DMS79 (cell line): ENCODE measurements around the gene EFHD2.
"Not testable (repeated sequence)": the region's sequence is repeated elsewhere in the genome, so short reads cannot be mapped to it uniquely, and the experiment has no call there.

Experiments
- DNase-seq: peaks from one replicate; lab custom pipeline; 2025; lab: John Stamatoyannopoulos, UW

EFHD2 gene

DNA sequence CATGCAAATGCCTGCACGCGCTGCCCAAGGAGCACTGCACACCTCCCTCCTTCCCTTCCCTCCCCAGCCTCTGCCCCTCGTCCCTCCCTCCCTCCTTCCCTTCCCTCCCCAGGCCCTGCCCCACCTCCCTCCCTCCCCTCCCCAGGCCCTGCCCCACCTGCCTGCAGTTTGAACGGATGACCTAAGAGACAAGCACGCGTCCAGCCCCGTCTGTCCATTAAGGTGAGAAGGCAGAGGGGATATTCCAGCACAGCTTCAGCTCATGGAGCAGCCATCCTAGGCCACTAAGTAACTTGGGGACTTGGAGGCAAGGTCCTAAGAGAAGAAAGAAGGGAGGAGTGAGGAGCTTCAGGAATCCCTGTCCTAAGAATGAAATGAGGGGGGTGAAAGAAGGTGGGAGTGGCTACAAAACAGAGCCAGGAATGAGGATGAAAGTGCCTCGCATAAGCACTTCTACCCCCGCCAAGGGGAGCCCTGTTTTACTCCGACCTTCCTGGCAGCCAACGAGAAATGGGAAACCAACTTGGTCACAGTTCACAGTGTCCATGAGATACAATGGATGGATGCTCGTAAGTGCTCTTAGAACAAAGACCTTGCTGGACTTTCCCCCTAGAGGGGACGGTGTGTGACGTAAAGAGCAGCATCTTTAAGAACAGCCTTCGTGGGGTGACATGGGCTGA is 21.3 kb upstream of the EFHD2 start:
- no peak for DNase-seq

DNA sequence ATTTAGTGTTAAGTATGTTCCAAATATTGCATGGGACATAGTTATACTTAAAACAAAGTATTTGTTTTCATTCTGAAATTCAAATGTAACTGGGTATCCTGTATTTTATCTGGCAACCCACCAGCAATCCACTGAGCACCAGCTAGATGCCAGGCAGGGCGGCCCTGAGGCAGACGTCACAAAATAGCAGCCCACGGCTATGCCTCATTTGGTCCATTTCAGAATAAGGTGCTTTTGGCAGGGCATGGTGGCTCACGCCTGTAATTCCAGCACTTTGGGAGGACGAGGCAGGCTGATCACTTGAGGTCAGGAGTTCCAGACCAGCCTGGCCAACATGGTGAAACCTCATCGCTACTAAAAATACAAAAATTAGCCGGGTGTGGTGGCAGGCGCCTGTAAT is 19.9 kb upstream of the EFHD2 start:
- not testable (repeated sequence) for DNase-seq

DNA sequence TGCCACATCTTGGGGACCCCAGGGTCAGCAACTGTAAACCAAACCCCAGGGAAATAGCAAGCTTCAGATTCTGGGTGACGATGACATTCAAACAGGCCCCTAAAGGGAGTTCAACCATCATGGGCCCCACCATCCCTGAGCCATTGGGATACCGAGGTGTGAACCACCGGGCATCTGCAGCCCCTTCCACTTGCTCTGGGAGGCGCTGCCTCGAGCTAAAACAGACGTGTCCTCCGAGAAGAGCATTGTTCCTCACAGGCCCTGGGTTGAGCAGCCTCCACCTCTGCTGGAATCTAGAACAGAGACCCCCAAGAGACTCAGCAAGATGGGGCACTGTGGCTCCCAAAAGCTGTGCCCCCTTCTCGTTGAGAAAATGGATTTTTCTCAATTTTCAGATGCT is 19.0 kb upstream of the EFHD2 start:
- no peak for DNase-seq

GRCh38 chr1:15391366-15391765 is 18.3 kb upstream of the EFHD2 start:
- no peak for DNase-seq

- DNase-seq: no peak
Measured at GRCh38 chr1:15393475-15394257, 16.0 kb upstream of the EFHD2 start.

DNA sequence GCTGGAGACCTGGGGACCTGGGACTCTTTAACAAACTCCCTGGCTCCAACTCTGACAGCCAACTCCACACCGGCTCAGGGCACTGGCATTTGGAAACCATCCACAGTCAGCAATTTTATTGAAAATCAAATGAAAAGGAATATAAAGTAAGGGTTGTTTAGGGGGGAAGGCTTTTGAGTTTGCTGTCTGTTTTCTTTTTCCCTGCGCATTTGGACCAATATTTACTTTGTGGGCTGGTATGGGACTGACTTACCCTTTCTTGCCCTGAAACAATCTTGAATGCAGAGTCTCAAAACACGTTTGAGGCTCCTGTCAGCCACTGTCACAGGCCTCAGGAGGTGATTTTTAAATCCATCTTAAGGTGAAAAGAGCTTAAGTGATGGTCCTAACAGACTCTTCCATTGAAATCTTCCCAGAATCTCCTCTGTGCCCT is 15.4 kb upstream of the EFHD2 start:
- DNase-seq: no peak

DNA sequence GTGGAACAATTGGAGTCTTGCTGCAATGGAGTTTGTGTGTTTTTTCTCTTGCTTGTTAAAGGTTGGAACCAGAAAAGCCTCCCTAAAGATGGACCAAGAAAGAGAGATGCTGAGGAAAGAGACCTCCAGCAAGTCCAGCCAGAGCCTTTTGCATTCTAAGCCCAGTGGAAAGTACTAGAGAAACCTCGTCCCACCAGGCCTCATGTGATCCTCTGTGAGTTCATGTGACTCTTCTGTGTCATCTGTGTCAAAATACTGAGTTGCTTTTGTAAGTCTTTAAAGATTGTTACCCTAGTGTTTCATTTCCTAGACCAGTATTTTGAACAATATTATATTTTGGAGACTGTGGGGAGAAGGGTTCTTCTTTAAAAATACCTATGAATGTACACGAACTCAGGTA is 12.5 kb upstream of the EFHD2 start:
- DNase-seq: no peak

DNA sequence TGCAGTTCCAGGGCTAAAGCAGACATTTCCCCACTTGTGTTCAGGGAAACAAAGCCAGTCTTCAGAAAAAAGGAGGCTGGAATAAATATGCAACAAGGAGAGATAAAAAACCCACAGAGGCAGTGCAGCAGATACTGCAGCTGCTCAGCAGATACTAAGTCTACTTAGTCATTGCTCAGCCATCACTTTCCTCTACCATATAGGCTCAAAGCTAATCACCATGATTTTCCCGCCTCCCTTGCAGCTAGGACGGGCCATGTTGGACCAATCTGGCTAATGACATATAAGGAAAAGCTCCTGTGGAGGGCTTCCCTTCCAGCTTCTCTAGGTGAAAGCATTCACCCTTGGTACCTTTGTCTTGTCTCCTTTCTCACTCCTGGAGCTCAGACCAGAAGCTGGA is 10.0 kb upstream of the EFHD2 start:
- no peak for DNase-seq

GRCh38 chr1:15400627-15401026 is 9.1 kb upstream of the EFHD2 start:
- DNase-seq: peak; percentile 97

DNA sequence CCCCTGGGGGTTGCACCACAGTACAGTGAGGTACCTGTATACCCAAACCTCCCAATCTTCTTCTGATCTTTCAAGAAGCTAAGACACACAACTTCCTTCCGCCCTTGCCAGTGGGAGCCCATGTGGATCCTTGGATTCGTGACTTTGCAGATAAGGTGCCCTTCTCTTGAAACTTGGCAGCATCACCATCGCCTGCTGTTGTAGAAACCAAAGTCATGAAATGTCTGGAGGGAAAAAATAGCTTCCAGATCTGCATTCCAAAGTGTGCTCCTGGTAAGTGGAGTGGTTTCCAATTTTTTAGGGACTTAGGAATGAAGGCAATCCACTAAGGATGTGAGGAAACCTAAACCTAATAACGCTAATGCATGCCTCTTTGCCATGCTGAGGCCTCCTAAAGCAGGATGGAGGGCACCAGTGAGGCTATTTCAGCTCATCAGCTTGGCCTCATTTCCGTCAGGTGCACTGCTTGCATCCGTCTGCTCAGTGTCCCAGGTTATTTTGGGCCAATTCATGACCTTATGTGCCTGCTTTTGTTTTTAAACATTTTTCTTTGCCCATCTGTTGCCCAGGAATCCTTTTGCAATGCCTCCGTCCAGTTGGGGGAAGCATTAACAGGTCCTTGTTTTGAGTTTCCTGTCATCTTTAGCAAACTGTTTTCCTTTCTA is 8.2 kb upstream of the EFHD2 start:
- DNase-seq: no peak

DNA sequence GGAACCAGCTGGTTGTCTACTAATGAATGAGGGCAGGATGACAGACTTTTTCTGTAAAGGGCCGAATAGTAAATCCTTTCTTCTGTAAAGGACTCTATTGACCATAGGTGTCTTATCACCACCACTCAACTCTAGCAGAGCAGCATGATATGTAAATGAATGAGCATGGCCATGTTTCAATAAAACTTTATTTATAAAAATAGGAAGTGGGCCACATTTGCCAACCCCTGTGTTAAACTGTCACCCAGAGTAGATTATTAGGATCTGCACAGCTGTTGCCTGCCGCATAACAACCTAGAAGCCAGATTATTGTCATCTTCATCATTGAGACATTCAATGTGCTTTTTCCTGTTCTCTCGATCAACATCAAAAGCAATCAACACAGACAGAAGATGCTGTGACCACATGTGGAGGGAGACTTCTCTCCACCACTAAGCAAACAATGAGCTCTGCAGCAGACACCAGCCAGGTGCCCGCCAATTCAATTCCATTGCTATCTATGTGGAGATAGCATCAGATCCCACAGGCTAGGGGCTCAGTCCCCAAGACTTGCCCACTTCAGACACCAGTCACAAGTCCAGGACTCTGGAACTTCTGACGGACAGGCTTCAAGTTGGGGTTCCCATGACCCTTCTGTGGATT is 6.8 kb upstream of the EFHD2 start:
- DNase-seq: no peak

GRCh38 chr1:15403962-15404580 is 5.6 kb upstream of the EFHD2 start:
- no peak for DNase-seq

DNA sequence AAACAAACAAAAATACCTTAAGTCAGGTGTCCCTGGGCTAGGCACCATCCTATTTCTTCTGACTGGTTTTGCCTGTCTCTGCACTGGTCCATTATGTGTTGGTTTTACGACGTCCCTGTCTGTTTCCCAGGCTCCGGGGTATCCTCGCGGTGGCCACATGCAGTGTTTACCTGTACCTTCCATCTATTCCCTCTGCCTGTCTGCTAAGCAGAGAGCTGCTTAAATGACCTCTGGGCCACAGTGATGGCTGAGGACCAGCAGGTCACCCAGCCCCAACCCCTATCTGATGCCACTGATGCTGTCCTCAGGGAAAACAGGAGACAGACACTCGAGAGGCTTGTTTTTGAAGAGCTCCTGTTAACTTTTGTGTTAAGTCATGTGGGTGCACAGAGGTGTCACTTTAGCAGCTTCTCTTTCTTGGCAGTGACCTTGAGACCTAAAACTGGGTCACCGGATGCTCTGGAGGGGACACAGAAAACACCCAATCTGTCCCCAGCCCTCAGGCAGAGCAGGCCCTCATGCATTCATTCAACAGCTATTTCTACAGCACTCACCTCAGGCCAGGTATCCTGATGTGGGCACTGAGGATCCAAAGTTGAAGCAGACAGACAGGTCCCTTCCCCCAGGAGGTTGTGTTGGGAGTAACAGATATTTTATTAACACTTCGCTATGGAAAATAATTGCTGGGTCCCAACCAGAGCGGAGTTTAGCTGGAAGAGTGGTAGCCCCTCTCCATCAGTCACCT is 4.4 kb upstream of the EFHD2 start:
- no peak for DNase-seq

DNA sequence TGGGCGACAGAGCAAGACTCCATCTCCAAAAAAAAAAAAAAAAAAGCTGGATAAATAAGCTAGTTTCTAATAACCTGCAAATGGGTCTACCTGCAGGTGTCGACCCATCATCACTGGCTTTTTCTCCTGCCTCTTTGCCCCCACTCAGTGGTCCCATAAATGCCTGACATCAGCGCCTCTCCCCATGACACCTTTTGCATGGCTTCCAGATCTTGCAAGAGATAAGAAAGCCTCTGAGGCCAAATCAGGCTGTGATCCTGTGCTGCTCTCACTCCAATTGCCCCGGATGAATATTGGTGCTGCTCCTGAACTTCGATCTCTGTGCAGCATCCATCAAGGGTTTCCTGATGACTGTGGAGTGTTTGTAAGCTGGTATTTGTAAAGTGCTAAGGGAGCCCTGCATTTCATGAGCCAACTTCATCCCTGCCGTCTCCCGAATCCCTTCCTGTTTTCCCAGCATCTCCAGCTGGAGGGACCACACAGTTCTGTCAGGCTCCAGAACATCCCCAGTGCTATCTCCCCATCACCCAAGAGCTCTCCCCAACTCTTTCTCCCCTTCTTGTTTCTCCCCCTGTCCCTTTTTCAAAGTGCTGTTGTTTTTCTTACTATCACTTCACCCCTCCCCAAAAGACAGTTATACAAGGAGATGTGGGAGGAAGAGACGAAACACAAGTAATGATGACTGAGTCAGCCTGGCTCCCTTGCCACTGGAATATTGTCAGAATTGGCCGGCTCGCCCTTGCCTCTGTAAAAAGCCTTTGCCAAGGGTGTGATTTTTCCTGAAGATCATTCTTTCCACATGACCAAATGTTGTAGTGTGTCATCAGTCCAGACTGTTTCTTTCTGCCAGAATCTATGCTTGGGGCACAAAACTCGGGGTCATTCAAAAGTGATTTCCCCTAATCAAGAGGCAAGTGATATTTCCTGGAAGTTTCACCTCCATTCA is 2.8 kb upstream of the EFHD2 start:
- DNase-seq: no peak

- no peak for DNase-seq
Measured at GRCh38 chr1:15407580-15407979, 2.1 kb upstream of the EFHD2 start.

GRCh38 chr1:15408890-15409387 is 749 bp upstream of the EFHD2 start:
- DNase-seq: no peak

DNA sequence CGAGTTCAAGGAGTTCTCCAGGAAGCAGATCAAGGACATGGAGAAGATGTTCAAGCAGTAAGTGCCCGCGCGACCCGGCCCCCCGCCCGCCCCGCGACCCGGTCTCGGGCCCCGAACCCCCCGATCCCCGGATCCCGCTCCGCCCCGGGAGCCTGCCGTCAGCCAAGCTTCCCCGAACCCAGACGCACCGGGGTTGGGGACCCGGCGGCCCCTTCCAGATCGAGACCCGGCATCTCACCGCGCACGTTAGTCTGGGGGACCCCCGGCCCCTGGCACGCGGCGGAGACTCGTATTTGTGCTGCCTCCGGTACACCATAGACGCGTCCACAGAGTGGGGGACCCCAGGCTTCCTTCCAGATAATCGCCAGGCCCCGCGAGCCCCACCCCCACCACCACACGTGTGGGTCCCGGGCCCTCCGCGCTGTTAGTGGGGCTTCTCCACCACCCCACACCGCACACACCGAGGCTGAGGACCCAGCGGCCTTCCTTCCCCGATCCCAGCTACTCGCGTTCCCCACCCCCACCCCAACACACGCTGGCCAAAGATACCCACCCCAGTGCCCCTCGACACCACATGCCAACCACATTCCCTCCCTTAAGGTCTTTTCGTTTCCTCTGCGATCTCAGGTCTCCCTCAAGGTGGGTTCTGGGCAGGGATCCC is 665 bp downstream of the EFHD2 start:
- no peak for DNase-seq

DNA sequence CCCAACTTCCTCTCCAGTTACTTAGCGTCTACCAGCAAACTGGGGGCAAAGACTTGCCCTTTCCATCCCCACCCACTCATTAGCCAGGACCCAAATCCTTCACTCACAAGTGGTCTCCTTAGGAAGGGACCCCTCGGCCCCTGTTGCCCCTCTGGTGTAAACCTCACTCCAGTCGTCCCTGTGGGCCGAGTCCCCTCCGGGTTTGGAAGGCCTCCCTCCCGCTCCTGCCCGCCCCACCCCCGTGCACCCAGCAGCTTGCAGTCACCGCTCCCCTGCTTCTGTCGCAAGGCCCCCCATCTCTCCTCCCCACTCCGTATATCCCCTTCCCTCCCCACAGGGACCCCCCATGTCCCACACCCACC is 1.2 kb downstream of the EFHD2 start:
- no peak for DNase-seq

GRCh38 chr1:15411593-15412137 is 2.0 kb downstream of the EFHD2 start:
- DNase-seq: no peak
